Mucosa of descending colon (tissue), 3 donors: Measurements from ENCODE around the gene THADA. TPM values are rescaled to one million over a fixed set of nuclear protein-coding genes. Genes with fewer than 3 reads are reported as not detected.
"Not testable (repeated sequence)": the region's sequence is repeated elsewhere in the genome, so short reads cannot be mapped to it uniquely, and the experiment has no call there.

Experiments
- ATAC-seq: fragments of 200-7000 bp; cut with Tn5 transposase; one replicate; pipeline ENCODE4 v1.9.1; 2020; ENCODE audit warnings: mild to moderate bottlenecking, moderate library complexity
- DNase-seq, 3 donors: peaks; one replicate each; pipeline ENCODE4 v3.0.0-alpha.2; 2020
- H3K36me3 ChIP-seq: fragments of 200-600 bp; one replicate; pipeline ENCODE4 v1.8.0; 2021; ENCODE audit warnings: low read depth, mild to moderate bottlenecking
- H3K4me1 ChIP-seq: fragments of 200-600 bp; one replicate; pipeline ENCODE4 v1.8.0; 2021; ENCODE audit warnings: low read depth, mild to moderate bottlenecking
- H3K4me3 ChIP-seq: fragments of 200-600 bp; one replicate; pipeline ENCODE4 v1.8.0; 2021; ENCODE audit warnings: mild to moderate bottlenecking
- H3K9me3 ChIP-seq: fragments of 200-600 bp; one replicate; pipeline ENCODE4 v1.8.0; 2021; ENCODE audit warnings: mild to moderate bottlenecking
- CTCF ChIP-seq: fragments of 200-600 bp; IDR thresholded peaks from one replicate; pipeline ENCODE4 v1.8.0; 2022; ENCODE audit warnings: antibody characterized with exemption, mild to moderate bottlenecking
- intact Hi-C, 2 donors: fragments of 100-400 bp; cut with DNase I in 1 of 2; cut with micrococcal nuclease in 1 of 2; formaldehyde crosslinking; loops; one replicate each; pipeline versions ENCODE4 v1.11.0 to v1.11.1; 2022; cut with DNase I, micrococcal nuclease
- total RNA-seq, 3 donors: library from RNA; stranded (reverse); fragmentation: NEBNext Ultra II Directional in 2 of 3; extraction: Animal tissue kit (Norgen Biotek cat#: 25700) in 2 of 3; gene quantifications; one replicate each; pipeline versions ENCODE4 v1.2.1 to v1.2.4, GENCODE V29; 2021 to 2023
- donor health status: DM: no; HTN: no; CAD: no; lungs with moderate emphysema.
- donor health status: DM: no; HTN: no; CAD: no.
- donor health status: DM: no; HTN: yes; CAD: no.

Gene THADA
- total RNA-seq, 3 donors from 2014 or later: 20.1 to 26.7 (median 25.3) TPM

GRCh38 chr2:43605079-43605655, 9.3 kb upstream of the THADA start:
- Histone ChIP-seq H3K36me3 (no peaks in the 10 kb centered on the region), H3K4me1 (no peaks in the 10 kb centered on the region), H3K4me3 (no peak overlapping the region), H3K9me3 (no peaks in the 10 kb centered on the region)
- ATAC-seq (peak; percentile 56), DNase-seq (peak in 1 of 3 donors; percentile 17)
- intact Hi-C loops: no loop called here
- TF ChIP-seq CTCF: no peak

- Histone ChIP-seq H3K4me3 (no peak overlapping the region), H3K9me3 (no peaks in the 10 kb centered on the region), H3K4me1 (no peaks in the 10 kb centered on the region), H3K36me3 (no peaks in the 10 kb centered on the region)
- ATAC-seq (no peak), DNase-seq (no peak)
- intact Hi-C loops: no loop called here
- no peak for TF ChIP-seq CTCF
These were observed 8.8 kb upstream of the THADA start for GRCh38 chr2:43604674-43605073.

GRCh38 chr2:43600596-43600995, 4.8 kb upstream of the THADA start:
- H3K9me3 ChIP-seq, ATAC-seq, H3K4me3 ChIP-seq, H3K36me3 ChIP-seq, intact Hi-C loops, DNase-seq, H3K4me1 ChIP-seq: not testable (repeated sequence)

GRCh38 chr2:43594875-43595274, 963 bp downstream of the THADA start:
- ATAC-seq (no peak), DNase-seq (no peak)
- H3K9me3 ChIP-seq: no peaks in the 10 kb centered on the region
- H3K36me3 ChIP-seq: no peaks in the 10 kb centered on the region
- no peak overlapping the region for H3K4me3 ChIP-seq
- intact Hi-C loops: no loop called here
- peaks cover 15% of the 10 kb centered on the region for H3K4me1 ChIP-seq
- TF ChIP-seq CTCF: no peak

- no peak for TF ChIP-seq CTCF
- Histone ChIP-seq H3K36me3 (no peaks in the 10 kb centered on the region), H3K4me3 (no peak overlapping the region), H3K4me1 (peaks cover 15% of the 10 kb centered on the region), H3K9me3 (no peaks in the 10 kb centered on the region)
- intact Hi-C loops: no loop called here
- DNase-seq (no peak), ATAC-seq (no peak)
These were observed 2.6 kb downstream of the THADA start for GRCh38 chr2:43593254-43593653.

- Histone ChIP-seq H3K4me3 (no peak overlapping the region), H3K4me1 (peaks cover 15% of the 10 kb centered on the region), H3K36me3 (no peaks in the 10 kb centered on the region), H3K9me3 (no peaks in the 10 kb centered on the region)
- ATAC-seq: no peak
- no peak for TF ChIP-seq CTCF
- intact Hi-C loops: no loop called here
- DNase-seq: no peak
These were observed 3.4 kb downstream of the THADA start for GRCh38 chr2:43592443-43592842.
